Measurements from ENCODE around the gene SRP9.
"Not testable (repeated sequence)": the region's sequence is repeated elsewhere in the genome, so short reads cannot be mapped to it uniquely, and the experiment has no call there.

SRP9 gene

DNA sequence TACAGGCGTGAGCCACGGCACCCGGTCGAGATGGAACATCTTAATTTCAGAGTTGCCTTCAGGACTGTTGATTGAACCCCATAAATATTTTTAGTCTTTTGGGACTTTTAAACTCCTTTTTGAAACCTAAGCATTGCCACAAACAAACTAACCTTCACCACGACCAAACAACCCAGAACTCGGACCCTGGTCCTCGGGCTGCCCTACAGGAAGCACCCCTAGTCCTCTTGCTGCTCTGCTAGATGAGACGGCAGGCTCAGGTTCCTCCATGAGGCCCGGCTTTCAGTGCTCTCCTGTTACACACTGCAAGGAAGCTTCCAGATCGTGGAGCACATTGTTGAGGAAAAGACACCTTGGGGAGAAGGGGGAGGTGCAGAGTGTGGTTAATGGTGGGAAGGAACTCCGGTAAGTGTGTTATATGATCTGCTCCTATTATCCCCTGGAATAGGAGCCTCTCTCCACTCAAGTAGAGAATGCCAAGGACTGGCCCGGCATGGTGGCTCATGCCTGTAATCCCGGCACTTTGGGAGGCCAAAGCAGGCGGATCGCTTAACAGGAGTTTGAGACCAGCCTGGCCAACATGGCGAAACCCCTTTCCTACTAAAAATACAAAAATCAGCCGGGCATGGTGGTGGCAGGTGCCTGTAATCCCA lies 38.0 kb downstream of the SRP9 start:
- no peak for DNase-seq (ENCODE audit: low spot score)

DNA sequence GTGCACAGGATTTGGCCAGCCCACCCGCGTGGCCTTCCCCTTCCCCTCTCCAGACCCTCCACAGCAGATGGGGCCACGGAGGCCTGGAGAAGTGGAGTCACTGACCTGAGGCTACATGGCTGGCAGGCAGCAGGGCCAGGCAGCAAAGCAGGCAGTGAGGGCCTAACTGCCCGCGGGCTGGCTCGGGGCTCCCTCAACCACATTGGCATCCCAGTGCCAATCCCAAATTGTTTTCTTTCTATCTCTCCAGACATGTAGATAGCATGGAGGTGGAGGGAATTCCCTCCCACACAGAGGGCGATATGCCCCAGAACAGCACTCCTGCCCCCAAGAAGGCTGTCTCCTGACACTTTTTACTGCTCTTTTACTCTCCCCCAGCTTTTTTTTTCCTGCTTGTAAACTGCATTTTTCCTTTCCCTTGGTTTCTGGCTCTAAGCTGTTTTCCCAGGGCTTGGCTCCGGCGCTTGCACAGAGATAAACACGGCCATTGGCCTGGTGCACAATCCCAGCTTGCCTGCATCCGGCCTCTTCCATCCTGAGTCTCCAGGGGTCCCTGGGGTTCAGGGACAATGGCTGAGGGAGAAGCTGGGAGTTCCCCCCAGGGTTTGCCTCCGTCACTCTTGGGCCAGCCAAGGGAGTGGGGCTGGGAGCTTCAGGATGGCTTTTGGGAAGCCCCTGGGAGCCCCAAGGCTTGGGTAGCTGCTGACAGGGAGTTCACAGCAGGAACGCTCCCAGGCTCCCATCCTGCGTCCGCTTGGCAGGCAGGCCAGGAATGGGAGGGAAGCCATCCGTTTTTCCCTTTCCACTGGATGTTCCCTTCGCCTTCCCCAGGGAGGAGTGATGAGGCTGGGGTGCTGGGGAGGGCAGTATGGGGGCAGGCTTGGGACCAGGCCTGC lies 39.3 kb downstream of the SRP9 start:
- no peak for DNase-seq (ENCODE audit: low spot score)

DNA sequence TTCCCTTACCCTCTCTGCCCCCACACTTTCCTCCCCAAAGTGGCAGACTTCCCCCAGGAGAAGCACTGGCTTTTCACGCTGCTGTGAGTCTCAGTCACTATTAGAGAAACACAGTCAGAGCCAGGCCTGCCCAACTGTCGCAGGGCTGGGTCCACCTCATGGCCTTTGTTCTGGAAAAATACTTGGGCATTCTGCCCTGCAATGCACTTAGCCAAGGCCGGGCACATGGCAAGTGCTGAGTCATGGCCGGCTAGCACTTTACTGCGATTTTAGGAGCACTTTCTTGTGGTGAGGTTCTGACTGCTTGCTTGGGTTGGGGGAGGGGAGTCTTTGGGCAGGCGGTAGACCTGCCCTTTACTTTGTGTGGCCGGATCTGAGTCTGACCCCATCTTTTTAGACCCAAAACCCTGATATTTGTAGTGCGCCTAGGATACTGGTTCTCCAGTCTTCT lies 40.0 kb downstream of the SRP9 start:
- peak; percentile 48 for DNase-seq (ENCODE audit: low spot score)

DNA sequence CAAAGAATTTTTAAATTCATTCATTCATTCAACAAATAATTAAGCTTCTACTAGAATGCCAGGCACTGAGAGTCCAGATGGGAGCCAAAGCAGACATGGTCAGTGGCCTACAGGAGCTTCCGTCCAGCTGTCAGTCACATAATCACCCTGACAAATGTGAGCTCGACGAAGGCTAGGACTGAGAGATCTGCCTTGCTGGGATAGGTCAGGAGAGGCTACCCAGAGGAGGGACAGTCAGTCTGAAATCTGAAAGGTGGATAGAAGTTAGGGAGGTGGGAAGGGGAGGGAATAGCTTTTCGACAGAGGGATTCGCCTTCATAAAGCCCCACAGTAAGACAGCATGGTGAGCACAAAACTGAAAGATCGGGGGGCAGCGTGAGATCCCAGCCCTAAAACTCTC lies 40.6 kb downstream of the SRP9 start:
- DNase-seq (ENCODE audit: low spot score) = no peak

DNA sequence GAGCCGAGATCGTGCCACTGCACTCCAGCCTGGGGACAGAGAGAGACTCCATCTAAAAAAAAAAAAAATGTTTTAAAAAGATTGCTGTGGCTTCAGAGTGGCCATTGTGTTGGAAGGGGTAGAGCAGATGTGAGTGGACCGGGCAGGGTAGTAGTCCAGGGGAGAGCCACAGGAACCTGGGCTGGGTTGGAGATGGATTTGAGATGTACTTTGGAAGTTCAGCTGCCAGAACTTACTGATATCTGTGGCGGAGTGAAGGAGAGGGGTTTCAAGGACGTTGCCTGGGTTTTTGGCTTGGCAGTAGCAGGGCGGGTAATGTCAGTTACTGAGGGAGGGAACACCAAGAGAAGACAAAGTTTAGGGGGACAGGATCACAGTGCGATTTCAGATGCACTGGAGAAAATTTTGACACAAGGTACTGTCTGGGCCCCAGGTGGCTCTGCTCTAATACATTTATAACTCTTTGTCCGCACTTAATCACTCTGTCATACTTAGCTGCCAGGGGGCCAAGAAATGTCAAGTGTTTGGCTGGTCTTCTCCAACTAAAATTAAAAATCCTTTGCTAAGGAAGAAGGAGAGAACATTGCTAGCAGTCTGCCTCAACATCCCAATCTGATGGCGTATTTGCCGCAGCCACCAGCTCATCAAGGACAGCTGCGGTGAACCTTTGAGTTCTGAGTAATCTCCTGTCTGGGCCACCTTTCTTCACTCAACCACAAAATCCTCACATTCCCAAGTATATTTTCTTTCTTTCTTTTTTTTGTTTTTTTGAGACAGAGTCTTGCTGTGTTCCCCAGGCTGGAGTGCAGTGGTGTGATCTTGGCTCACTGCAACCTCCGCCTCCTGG lies 41.9 kb downstream of the SRP9 start:
- no peak for DNase-seq (ENCODE audit: low spot score)

GRCh38 chr1:225820522-225821120 lies 43.0 kb downstream of the SRP9 start:
- DNase-seq (ENCODE audit: low spot score) = no peak

GRCh38 chr1:225822655-225823403 lies 45.2 kb downstream of the SRP9 start:
- DNase-seq (ENCODE audit: low spot score) = no peak

DNA sequence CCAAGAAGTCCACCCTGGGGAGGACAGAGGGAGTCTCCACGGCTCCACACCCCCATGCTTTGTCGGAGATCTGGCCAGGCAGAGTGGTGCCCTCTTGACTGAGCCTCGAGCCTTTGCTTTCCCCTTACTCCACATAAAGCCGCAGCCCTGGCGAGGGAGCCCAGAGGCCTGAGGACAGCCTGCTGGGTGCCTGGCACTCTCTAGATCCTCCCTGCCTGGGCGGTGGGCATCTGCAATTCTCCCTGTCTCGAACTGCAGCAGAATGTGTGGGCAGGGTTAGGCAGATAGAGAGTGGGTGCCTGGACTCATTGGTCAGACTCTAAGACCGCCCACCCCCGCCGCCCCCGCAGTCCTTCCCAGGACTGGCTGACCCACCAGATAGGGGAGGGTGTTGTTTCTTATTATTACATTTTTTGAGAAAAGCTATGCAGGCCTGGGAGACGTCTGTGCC lies 46.2 kb downstream of the SRP9 start:
- no peak for DNase-seq (ENCODE audit: low spot score)

GRCh38 chr1:225824533-225824941 lies 46.9 kb downstream of the SRP9 start:
- DNase-seq (ENCODE audit: low spot score) = no peak

- no peak for DNase-seq (ENCODE audit: low spot score)
These were observed 47.5 kb downstream of the SRP9 start for GRCh38 chr1:225825078-225825477.

DNA sequence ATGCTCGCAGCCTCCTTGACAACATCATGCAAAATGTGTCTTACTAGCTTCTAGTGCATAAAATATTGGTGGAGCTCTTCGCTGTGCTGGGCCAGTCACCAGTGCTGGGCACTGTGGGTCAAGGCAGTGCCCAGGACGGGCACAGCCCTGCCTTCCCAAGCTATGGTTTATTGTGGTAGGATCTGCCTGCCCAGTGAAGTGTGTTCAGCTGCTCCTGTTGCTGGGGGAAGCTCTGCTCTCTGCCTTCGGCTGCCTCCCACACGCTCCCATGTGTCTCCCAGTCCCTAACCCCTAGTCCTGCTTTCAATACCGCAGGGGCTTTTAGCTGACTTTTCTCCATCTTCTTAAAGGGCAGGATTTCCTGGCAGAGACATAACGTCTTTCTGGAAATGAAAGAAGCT lies 48.0 kb downstream of the SRP9 start:
- no peak for DNase-seq (ENCODE audit: low spot score)

DNA sequence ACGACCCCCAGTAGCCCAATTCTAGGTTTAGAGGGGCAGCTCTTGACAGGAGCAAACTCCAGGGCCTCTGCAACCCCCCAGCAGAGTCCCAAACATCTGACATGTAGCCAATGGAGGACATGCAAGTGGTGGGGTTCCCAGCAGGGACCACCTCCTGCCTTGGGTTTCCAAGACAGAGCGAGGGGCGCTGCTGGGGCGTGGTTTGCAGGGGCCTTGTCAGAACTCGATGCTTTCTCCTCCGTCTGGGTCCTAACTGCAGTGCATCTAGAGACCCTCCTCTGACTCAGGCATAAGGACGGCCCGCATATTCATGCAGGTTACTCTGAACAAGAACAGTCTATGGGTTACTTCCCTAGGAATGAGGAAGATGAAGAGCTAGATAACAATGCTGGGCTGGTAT lies 49.5 kb downstream of the SRP9 start:
- DNase-seq (ENCODE audit: low spot score) = no peak

DNA sequence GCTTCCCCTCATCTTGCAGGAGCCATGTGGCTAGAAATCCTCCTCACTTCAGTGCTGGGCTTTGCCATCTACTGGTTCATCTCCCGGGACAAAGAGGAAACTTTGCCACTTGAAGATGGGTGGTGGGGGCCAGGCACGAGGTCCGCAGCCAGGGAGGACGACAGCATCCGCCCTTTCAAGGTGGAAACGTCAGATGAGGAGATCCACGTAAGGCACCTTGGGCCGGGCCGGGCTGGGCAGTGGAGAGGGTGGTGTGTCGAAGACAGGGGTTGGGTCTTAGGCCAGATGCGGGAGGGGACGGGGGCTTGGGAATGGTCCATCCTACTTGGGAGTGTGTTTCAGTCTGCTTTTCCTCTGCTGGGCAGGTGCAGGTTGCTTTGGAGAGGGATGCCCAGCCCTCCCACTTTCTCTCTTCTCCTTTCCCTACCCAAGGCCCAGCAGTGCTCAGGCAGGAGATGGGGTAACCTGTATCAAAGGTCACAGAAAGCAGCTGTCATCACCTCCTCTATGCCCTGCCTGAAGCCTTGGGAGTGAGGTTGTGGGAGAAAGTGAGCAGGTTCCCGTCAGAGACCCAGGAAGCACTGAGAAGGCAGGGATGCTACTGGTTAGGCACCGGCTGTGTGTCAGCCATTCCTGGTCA lies 51.2 kb downstream of the SRP9 start:
- no peak for DNase-seq (ENCODE audit: low spot score)

DNA sequence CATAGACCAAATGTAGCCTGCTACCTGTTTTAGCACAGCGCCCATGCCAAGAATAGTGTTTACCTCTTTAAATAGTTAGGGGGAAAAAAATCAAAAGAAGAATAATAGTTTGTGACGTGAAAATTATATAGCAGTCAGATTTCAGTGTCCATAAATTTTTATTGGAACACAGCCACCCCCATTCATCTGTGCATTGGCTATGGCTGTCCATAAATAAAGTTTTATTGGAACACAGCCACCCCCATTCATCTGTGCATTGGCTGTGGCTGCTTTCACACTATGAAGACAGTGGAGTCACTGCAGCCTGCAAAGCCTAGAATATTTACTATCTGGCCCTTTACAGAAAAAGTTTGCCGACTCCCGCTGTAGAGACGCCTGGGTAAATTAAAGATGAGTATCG lies 53.2 kb downstream of the SRP9 start:
- no peak for DNase-seq (ENCODE audit: low spot score)

DNA sequence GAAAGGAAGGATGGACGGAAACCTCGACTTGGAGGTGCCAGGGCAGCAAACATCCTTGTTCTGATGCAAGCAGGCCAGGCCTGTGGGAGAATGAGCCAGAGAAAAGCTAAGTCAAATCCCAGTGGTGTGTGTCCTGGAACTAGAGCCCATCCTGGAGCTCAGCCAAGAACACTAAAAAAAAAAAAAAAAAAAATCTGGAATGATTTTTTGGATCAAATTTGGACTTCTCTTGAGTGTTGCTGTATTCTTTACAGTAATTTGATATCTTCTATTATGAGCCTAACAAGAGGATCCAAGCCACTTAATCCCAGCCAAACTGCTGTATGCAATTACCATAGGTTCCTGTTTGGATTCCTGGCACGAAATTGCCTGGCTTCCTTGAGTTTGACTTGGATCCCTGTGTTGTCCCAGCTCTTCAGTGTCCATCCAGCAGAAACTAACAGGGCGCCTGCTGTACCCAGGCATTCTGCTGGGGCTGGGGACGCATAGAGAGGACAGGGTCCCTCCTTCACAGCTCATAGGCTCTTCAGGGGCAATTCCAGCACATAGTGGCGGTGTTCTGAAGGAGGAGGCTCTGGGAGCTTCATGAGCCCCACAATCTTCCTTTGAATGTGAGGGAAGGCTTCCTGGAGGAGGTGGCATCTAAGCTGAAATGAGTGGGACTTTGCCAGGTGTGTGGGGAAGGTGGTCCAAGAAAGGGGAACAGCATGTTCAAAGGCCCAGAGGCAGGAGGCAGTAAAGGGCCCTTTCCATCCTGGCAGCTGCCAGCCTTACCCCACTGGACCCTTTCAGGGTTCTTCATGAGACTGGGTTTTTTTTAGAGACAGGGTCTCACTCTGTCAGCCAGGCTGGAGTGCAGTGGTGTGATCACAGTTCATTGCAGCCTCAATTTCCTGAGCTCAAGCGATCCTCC lies 57.0 kb downstream of the SRP9 start:
- no peak for DNase-seq (ENCODE audit: low spot score)

- no peak for DNase-seq (ENCODE audit: low spot score)
These were observed 58.2 kb downstream of the SRP9 start for GRCh38 chr1:225835856-225836255.

DNA sequence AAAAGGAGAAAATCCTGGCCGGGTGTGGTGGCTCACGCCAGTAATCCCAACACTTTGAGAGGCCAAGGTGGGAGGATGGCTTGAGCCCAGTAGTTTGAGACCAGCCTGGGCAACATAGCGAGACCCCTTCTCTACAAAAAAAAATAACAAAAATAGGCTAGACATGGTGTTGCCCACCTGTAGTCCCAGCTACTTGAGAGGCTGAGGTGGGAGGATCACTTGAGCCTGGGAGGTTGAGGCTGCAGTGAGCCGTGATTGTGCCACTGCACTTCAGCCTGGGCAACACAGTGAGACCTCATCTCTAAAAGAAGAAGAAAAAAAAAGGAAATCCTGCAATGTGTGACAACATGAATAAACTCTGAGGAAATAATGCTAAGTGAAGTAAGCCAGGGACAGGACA lies 58.7 kb downstream of the SRP9 start:
- DNase-seq (ENCODE audit: low spot score) = not testable (repeated sequence)

GRCh38 chr1:225838793-225839192 lies 61.2 kb downstream of the SRP9 start:
- no peak for DNase-seq (ENCODE audit: low spot score)

Measured in hematopoietic multipotent progenitor cell treated with erythropoietin and hydrocortisone succinate and interleukin-3 and kit ligand, for 17 days (in vitro differentiated cells).